Measurements from ENCODE around the gene PDE4A. TPM values are rescaled to one million over a fixed set of nuclear protein-coding genes. Genes with fewer than 3 reads are reported as not detected.

The PDE4A gene
- total RNA-seq, 4 donors from 2014 or later, result 3.3 to 7.2 (median 5.1) TPM

GRCh38 chr19:10390652-10391286 lies 29.6 kb upstream of the PDE4A start:
- DNase-seq, result peak; percentile 64 to 87 (median 73)
- H3K9me3 ChIP-seq, result no peaks in the 10 kb centered on the region
- H3K36me3 ChIP-seq, result peaks cover 0 to 50% (median 0%) of the 10 kb centered on the region in 3 donors
- no peak overlapping the region for H3K27ac ChIP-seq
- H3K27me3 ChIP-seq, result no peaks in the 10 kb centered on the region
- H3K4me1 ChIP-seq, result peaks cover 0 to 3% (median 0%) of the 10 kb centered on the region in 4 donors
- TF ChIP-seq POLR2A (IDR thresholded peaks at IDR 0.05), result no peak
- peak; percentile 70 to 87 (median 79) for TF ChIP-seq CTCF (IDR thresholded peaks at IDR 0.05)
- no peak overlapping the region for H3K4me3 ChIP-seq

GRCh38 chr19:10392120-10392519 lies 28.2 kb upstream of the PDE4A start:
- no peak for TF ChIP-seq POLR2A (IDR thresholded peaks at IDR 0.05)
- no peak for TF ChIP-seq CTCF (IDR thresholded peaks at IDR 0.05)
- DNase-seq, result no peak
- Histone ChIP-seq H3K9me3 (no peaks in the 10 kb centered on the region), H3K36me3 (peaks cover 0 to 59% (median 0%) of the 10 kb centered on the region in 3 donors), H3K4me1 (peaks cover 0 to 3% (median 0%) of the 10 kb centered on the region in 4 donors), H3K4me3 (no peak overlapping the region), H3K27me3 (no peaks in the 10 kb centered on the region), H3K27ac (no peak overlapping the region)

- peaks cover 0 to 3% (median 0%) of the 10 kb centered on the region in 4 donors for H3K4me1 ChIP-seq
- H3K27ac ChIP-seq, result no peak overlapping the region
- H3K9me3 ChIP-seq, result no peaks in the 10 kb centered on the region
- TF ChIP-seq POLR2A (IDR thresholded peaks at IDR 0.05), result no peak
- no peak for TF ChIP-seq CTCF (IDR thresholded peaks at IDR 0.05)
- H3K27me3 ChIP-seq, result no peaks in the 10 kb centered on the region
- no peak for DNase-seq
- peaks cover 0 to 59% (median 0%) of the 10 kb centered on the region in 3 donors for H3K36me3 ChIP-seq
- H3K4me3 ChIP-seq, result no peak overlapping the region
These were observed 27.2 kb upstream of the PDE4A start for GRCh38 chr19:10393137-10393536.

- DNase-seq, result no peak
- H3K4me3 ChIP-seq, result no peak overlapping the region
- no peak overlapping the region for H3K27ac ChIP-seq
- H3K36me3 ChIP-seq, result peaks cover 0 to 63% (median 0%) of the 10 kb centered on the region in 3 donors
- no peaks in the 10 kb centered on the region for H3K9me3 ChIP-seq
- no peak for TF ChIP-seq CTCF (IDR thresholded peaks at IDR 0.05)
- TF ChIP-seq POLR2A (IDR thresholded peaks at IDR 0.05), result no peak
- H3K4me1 ChIP-seq, result peaks cover 0 to 1% (median 0%) of the 10 kb centered on the region in 4 donors
- H3K27me3 ChIP-seq, result no peaks in the 10 kb centered on the region
These were observed 25.3 kb upstream of the PDE4A start for GRCh38 chr19:10395003-10395402.

- no peak for DNase-seq
- peaks cover 0 to 63% (median 0%) of the 10 kb centered on the region in 3 donors for H3K36me3 ChIP-seq
- no peaks in the 10 kb centered on the region for H3K27me3 ChIP-seq
- H3K27ac ChIP-seq, result no peak overlapping the region
- H3K4me3 ChIP-seq, result no peak overlapping the region
- no peak for TF ChIP-seq CTCF (IDR thresholded peaks at IDR 0.05)
- TF ChIP-seq POLR2A (IDR thresholded peaks at IDR 0.05), result no peak
- H3K9me3 ChIP-seq, result no peaks in the 10 kb centered on the region
- peaks cover 0 to 3% (median 0%) of the 10 kb centered on the region in 4 donors for H3K4me1 ChIP-seq
These were observed 24.9 kb upstream of the PDE4A start for GRCh38 chr19:10395436-10395835.
